H1 (cell line): ENCODE results near the gene HSD11B1. TPM values are rescaled to one million over a fixed set of nuclear protein-coding genes. Genes with fewer than 3 reads are reported as not detected.

Source experiments
- EZH2 ChIP-seq: fragments of 200-600 bp; sonication (generic); IDR thresholded peaks from 2 replicates; pipeline ENCODE4 v1.7.1; 2012; ENCODE audit warnings: low read depth, mild to moderate bottlenecking, moderate library complexity, low read length, inconsistent platforms; ENCODE audit not compliant: severe bottlenecking
- HDAC2 ChIP-seq, 2 experiments: fragments of 300-600 bp in 1 of 2; sonication (generic) in 1 of 2; IDR thresholded peaks; 2 replicates each; pipeline ENCODE4 v1.6.1; 2011 to 2012; ENCODE audit warnings: low read depth in 2 of 2, low read length in 2 of 2, mild to moderate bottlenecking in 2 of 2, moderate library complexity in 2 of 2, borderline replicate concordance in 1 of 2, inconsistent platforms in 1 of 2
- MAFK ChIP-seq: IDR thresholded peaks from 2 replicates; pipeline ENCODE4 v1.6.1; 2012; ENCODE audit warnings: low read depth, mild to moderate bottlenecking, improper control_type of control experiment, low read length
- PHF8 ChIP-seq: fragments of 200-600 bp; sonication (generic); conservative IDR thresholded peaks from 2 replicates; pipeline ENCODE4 v1.7.1; 2012; ENCODE audit warnings: low read depth, mild to moderate bottlenecking, inconsistent platforms, low read length, moderate library complexity
- SIX5 ChIP-seq: IDR thresholded peaks from 2 replicates; pipeline ENCODE4 v1.6.1; 2011; ENCODE audit warnings: mild to moderate bottlenecking, low read depth, low read length
- polyA plus RNA-seq, 7 experiments: library from polyadenylated mRNA; depleted of rRNA in 3 of 7; stranded (reverse) in 5 of 7; unstranded in 2 of 7; fragments of >200 nt in 5 of 7; fragments of 200-250 nt in 2 of 7; gene quantifications; 1 replicate in 5 of 7; 2 replicates in 1 of 7; 4 replicates in 1 of 7; pipeline versions ENCODE4 v1.2.1 to v1.2.3, GENCODE V29; 2011 to 2013; ENCODE audit warnings: missing spikeins in 2 of 7, mixed read lengths in 2 of 7
- total RNA-seq: library from RNA; stranded (reverse); fragmentation: NEBNext Ultra II Directional; extraction: Animal tissue kit (Norgen Biotek cat#: 25700); gene quantifications from 2 replicates; pipeline ENCODE4 v1.2.1, GENCODE V29; 2021
- TF ChIP-seq, protein P1 (sequence below): fragments of 300-600 bp; sonication (generic); IDR thresholded peaks from 2 replicates; pipeline ENCODE4 v1.7.1; 2012; ENCODE audit warnings: low read length, moderate library complexity, mild to moderate bottlenecking, inconsistent platforms; ENCODE audit not compliant: insufficient replicate concordance
- TF ChIP-seq, protein P2 (sequence below): IDR thresholded peaks from 2 replicates; pipeline ENCODE4 v1.6.1; 2012; ENCODE audit warnings: low read length, inconsistent platforms

The HSD11B1 gene
- total and polyA plus RNA-seq, 2 of the 8 experiments (the other 6 are each of a cell fraction or from before 2014, with no cell fraction given) = not detected

GRCh38 chr1:209689477-209689876 is 15.2 kb upstream of the HSD11B1 start (continued):
- TF ChIP-seq, protein P1, sequence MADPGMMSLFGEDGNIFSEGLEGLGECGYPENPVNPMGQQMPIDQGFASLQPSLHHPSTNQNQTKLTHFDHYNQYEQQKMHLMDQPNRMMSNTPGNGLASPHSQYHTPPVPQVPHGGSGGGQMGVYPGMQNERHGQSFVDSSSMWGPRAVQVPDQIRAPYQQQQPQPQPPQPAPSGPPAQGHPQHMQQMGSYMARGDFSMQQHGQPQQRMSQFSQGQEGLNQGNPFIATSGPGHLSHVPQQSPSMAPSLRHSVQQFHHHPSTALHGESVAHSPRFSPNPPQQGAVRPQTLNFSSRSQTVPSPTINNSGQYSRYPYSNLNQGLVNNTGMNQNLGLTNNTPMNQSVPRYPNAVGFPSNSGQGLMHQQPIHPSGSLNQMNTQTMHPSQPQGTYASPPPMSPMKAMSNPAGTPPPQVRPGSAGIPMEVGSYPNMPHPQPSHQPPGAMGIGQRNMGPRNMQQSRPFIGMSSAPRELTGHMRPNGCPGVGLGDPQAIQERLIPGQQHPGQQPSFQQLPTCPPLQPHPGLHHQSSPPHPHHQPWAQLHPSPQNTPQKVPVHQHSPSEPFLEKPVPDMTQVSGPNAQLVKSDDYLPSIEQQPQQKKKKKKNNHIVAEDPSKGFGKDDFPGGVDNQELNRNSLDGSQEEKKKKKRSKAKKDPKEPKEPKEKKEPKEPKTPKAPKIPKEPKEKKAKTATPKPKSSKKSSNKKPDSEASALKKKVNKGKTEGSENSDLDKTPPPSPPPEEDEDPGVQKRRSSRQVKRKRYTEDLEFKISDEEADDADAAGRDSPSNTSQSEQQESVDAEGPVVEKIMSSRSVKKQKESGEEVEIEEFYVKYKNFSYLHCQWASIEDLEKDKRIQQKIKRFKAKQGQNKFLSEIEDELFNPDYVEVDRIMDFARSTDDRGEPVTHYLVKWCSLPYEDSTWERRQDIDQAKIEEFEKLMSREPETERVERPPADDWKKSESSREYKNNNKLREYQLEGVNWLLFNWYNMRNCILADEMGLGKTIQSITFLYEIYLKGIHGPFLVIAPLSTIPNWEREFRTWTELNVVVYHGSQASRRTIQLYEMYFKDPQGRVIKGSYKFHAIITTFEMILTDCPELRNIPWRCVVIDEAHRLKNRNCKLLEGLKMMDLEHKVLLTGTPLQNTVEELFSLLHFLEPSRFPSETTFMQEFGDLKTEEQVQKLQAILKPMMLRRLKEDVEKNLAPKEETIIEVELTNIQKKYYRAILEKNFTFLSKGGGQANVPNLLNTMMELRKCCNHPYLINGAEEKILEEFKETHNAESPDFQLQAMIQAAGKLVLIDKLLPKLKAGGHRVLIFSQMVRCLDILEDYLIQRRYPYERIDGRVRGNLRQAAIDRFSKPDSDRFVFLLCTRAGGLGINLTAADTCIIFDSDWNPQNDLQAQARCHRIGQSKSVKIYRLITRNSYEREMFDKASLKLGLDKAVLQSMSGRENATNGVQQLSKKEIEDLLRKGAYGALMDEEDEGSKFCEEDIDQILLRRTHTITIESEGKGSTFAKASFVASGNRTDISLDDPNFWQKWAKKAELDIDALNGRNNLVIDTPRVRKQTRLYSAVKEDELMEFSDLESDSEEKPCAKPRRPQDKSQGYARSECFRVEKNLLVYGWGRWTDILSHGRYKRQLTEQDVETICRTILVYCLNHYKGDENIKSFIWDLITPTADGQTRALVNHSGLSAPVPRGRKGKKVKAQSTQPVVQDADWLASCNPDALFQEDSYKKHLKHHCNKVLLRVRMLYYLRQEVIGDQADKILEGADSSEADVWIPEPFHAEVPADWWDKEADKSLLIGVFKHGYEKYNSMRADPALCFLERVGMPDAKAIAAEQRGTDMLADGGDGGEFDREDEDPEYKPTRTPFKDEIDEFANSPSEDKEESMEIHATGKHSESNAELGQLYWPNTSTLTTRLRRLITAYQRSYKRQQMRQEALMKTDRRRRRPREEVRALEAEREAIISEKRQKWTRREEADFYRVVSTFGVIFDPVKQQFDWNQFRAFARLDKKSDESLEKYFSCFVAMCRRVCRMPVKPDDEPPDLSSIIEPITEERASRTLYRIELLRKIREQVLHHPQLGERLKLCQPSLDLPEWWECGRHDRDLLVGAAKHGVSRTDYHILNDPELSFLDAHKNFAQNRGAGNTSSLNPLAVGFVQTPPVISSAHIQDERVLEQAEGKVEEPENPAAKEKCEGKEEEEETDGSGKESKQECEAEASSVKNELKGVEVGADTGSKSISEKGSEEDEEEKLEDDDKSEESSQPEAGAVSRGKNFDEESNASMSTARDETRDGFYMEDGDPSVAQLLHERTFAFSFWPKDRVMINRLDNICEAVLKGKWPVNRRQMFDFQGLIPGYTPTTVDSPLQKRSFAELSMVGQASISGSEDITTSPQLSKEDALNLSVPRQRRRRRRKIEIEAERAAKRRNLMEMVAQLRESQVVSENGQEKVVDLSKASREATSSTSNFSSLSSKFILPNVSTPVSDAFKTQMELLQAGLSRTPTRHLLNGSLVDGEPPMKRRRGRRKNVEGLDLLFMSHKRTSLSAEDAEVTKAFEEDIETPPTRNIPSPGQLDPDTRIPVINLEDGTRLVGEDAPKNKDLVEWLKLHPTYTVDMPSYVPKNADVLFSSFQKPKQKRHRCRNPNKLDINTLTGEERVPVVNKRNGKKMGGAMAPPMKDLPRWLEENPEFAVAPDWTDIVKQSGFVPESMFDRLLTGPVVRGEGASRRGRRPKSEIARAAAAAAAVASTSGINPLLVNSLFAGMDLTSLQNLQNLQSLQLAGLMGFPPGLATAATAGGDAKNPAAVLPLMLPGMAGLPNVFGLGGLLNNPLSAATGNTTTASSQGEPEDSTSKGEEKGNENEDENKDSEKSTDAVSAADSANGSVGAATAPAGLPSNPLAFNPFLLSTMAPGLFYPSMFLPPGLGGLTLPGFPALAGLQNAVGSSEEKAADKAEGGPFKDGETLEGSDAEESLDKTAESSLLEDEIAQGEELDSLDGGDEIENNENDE = no peak
- TF ChIP-seq, protein P2, sequence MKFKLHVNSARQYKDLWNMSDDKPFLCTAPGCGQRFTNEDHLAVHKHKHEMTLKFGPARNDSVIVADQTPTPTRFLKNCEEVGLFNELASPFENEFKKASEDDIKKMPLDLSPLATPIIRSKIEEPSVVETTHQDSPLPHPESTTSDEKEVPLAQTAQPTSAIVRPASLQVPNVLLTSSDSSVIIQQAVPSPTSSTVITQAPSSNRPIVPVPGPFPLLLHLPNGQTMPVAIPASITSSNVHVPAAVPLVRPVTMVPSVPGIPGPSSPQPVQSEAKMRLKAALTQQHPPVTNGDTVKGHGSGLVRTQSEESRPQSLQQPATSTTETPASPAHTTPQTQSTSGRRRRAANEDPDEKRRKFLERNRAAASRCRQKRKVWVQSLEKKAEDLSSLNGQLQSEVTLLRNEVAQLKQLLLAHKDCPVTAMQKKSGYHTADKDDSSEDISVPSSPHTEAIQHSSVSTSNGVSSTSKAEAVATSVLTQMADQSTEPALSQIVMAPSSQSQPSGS = no peak
- TF ChIP-seq SIX5 (no peak), EZH2 (no peak), PHF8 (no peak), MAFK (no peak), HDAC2 (IDR thresholded peaks at IDR 0.05; ENCODE audit: borderline replicate concordance in 1 of 2, low read depth in 2 of 2, low read length in 2 of 2) (no peak)
- TF ChIP-seq, all 59 proteins: peak for 0
